MCF 10A (cell line): Measurements from ENCODE around the gene VSTM2L. TPM values are rescaled to one million over a fixed set of nuclear protein-coding genes. Genes with fewer than 3 reads are reported as not detected.

Experiments used
- BruUV-seq: library from RNA; stranded (reverse); fragments of 400-500 nt; replicated peaks from 2 replicates; lab custom pipeline; 2021; lab: Mats Ljungman, UMichigan
- CTCF ChIA-PET: fragments of 300-600 bp; sonication (Branson Sonifier 250); formaldehyde crosslinking; extraction: SDS; loops from one replicate; lab custom pipeline; 2021; ENCODE audit warnings: antibody characterized with exemption, inconsistent platforms; lab: Yijun Ruan, JAX
- POLR2A ChIA-PET: fragments of 300-600, 350-650 bp; sonication (Branson Sonifier 250); formaldehyde crosslinking; extraction: SDS; loops from one replicate; lab custom pipeline; 2020; ENCODE audit warnings: antibody characterized with exemption, inconsistent platforms; lab: Yijun Ruan, JAX
- DNase-seq: peaks from one replicate; pipeline ENCODE4 v3.0.0-alpha.2; 2018; ENCODE audit not compliant: unreplicated experiment
- H3K27ac Mint-ChIP-seq: one replicate; pipeline ENCODE4 v1.8.0; 2022; ENCODE audit warnings: mild to moderate bottlenecking, low read depth, mixed read lengths; ENCODE audit not compliant: unreplicated experiment
- H3K27me3 Mint-ChIP-seq: one replicate; pipeline ENCODE4 v1.8.0; 2022; ENCODE audit warnings: mixed read lengths; ENCODE audit not compliant: insufficient read depth, unreplicated experiment
- H3K36me3 Mint-ChIP-seq: one replicate; pipeline ENCODE4 v1.8.0; 2022; ENCODE audit warnings: mild to moderate bottlenecking, moderate library complexity, mixed read lengths; ENCODE audit not compliant: insufficient read depth, unreplicated experiment
- H3K4me1 Mint-ChIP-seq: one replicate; pipeline ENCODE4 v1.8.0; 2022; ENCODE audit warnings: mixed read lengths; ENCODE audit not compliant: insufficient read depth, unreplicated experiment
- H3K4me3 Mint-ChIP-seq: one replicate; pipeline ENCODE4 v1.8.0; 2022; ENCODE audit warnings: mild to moderate bottlenecking, moderate library complexity, mixed read lengths; ENCODE audit not compliant: unreplicated experiment
- H3K9me3 Mint-ChIP-seq: one replicate; pipeline ENCODE4 v1.8.0; 2022; ENCODE audit warnings: mixed read lengths; ENCODE audit not compliant: unreplicated experiment
- CTCF ChIP-seq: fragments of 200-600 bp; IDR thresholded peaks from one replicate; pipeline ENCODE4 v1.8.0; 2022; ENCODE audit warnings: antibody characterized with exemption, mild to moderate bottlenecking; ENCODE audit not compliant: unreplicated experiment
- intact Hi-C: fragments of 100-400 bp; cut with micrococcal nuclease; formaldehyde crosslinking; loops from 2 replicates; pipeline ENCODE4 v1.14.1; 2022
- total RNA-seq: library from RNA; stranded (reverse); gene quantifications from 2 replicates; pipeline ENCODE4 v1.2.3, GENCODE V29; 2022

The VSTM2L gene
- total RNA-seq, 1 experiment from 2014 or later = 15.6 TPM

- CTCF ChIA-PET = no interaction called here
- peaks cover 12% of the 10 kb centered on the region for H3K36me3 Mint-ChIP-seq
Observed at GRCh38 chr20:37977786-37978185, 74.9 kb downstream of the VSTM2L start.

GRCh38 chr20:37979021-37979985, 76.4 kb downstream of the VSTM2L start:
- Mint-ChIP-seq H3K36me3 (peaks cover 18% of the 10 kb centered on the region), H3K27me3 (no peaks in the 10 kb centered on the region), H3K4me1 (peaks cover 6% of the 10 kb centered on the region), H3K9me3 (no peaks in the 10 kb centered on the region), H3K27ac (no peak overlapping the region), H3K4me3 (no peak overlapping the region)
- BruUV-seq = no TSS peak
- DNase-seq = no peak
- intact Hi-C loops = no loop called here
- no peak for TF ChIP-seq CTCF
- POLR2A ChIA-PET = interaction anchor here (1.3 to 1.4 kb wide), 2 partner anchors 8 to 13 kb away, joined by 3 to 7 read pairs; no protein-coding TSS in a partner anchor
- CTCF ChIA-PET = interaction anchor here (0.5 to 1.4 kb wide), 9 partner anchors 8 to 1057 kb away, joined by 3 to 6 read pairs (median 4); no protein-coding TSS in a partner anchor

More at GRCh38 chr20:37977786-37978185, 74.9 kb downstream of the VSTM2L start:
- no peak overlapping the region for H3K4me3 Mint-ChIP-seq
- intact Hi-C loops = no loop called here
- BruUV-seq = no TSS peak
- POLR2A ChIA-PET = interaction anchor here (0.8 to 1.3 kb wide), 2 partner anchors 9 to 299 kb away, joined by 3 to 7 read pairs; no protein-coding TSS in a partner anchor
- H3K27ac Mint-ChIP-seq = no peak overlapping the region
- H3K27me3 Mint-ChIP-seq = no peaks in the 10 kb centered on the region
- TF ChIP-seq CTCF = no peak
- DNase-seq = no peak
- H3K9me3 Mint-ChIP-seq = no peaks in the 10 kb centered on the region
- H3K4me1 Mint-ChIP-seq = no peaks in the 10 kb centered on the region

GRCh38 chr20:37980383-37980782, 77.5 kb downstream of the VSTM2L start:
- H3K27ac Mint-ChIP-seq = no peak overlapping the region
- peaks cover 6% of the 10 kb centered on the region for H3K4me1 Mint-ChIP-seq
- H3K4me3 Mint-ChIP-seq = no peak overlapping the region
- H3K36me3 Mint-ChIP-seq = peaks cover 18% of the 10 kb centered on the region
- BruUV-seq = no TSS peak
- ChIA-PET POLR2A (interaction anchor here (1.4 kb wide), 1 partner anchor 12 kb away, joined by 3 read pairs; no protein-coding TSS in a partner anchor), CTCF (interaction anchor here (0.6 to 1.4 kb wide), 5 partner anchors 12 to 1058 kb away, joined by 3 to 6 read pairs (median 4); no protein-coding TSS in a partner anchor)
- no peak for TF ChIP-seq CTCF
- no peak for DNase-seq
- no peaks in the 10 kb centered on the region for H3K27me3 Mint-ChIP-seq
- no peaks in the 10 kb centered on the region for H3K9me3 Mint-ChIP-seq
- intact Hi-C loops = no loop called here

- no TSS peak for BruUV-seq
- ChIA-PET POLR2A (interaction anchor here (1.4 kb wide), 1 partner anchor 12 kb away, joined by 3 read pairs; no protein-coding TSS in a partner anchor), CTCF (interaction anchor here (0.8 to 1.2 kb wide), 2 partner anchors 12 to 77 kb away, joined by 3 to 5 read pairs; no protein-coding TSS in a partner anchor)
- DNase-seq = no peak
- H3K4me3 Mint-ChIP-seq = no peak overlapping the region
- no peaks in the 10 kb centered on the region for H3K27me3 Mint-ChIP-seq
- peaks cover 6% of the 10 kb centered on the region for H3K4me1 Mint-ChIP-seq
- intact Hi-C loops = no loop called here
- no peak for TF ChIP-seq CTCF
- H3K27ac Mint-ChIP-seq = peak overlapping the region; percentile 61
- H3K9me3 Mint-ChIP-seq = no peaks in the 10 kb centered on the region
- H3K36me3 Mint-ChIP-seq = peaks cover 18% of the 10 kb centered on the region
Observed at GRCh38 chr20:37980876-37981275, 77.9 kb downstream of the VSTM2L start.
